GM20000 (cell line): ENCODE data around the gene HGFAC.

Experiments used
- DNase-seq: peaks from one replicate; pipeline ENCODE4 v3.0.0; 2012; ENCODE audit warnings: low spot score
- TF ChIP-seq, protein P1 (sequence below): IDR thresholded peaks from 2 replicates; pipeline ENCODE4 v1.5.1; 2012; ENCODE audit warnings: mild to moderate bottlenecking, control low read depth; ENCODE audit errors: extremely low read depth, missing control alignments

HGFAC gene

DNA sequence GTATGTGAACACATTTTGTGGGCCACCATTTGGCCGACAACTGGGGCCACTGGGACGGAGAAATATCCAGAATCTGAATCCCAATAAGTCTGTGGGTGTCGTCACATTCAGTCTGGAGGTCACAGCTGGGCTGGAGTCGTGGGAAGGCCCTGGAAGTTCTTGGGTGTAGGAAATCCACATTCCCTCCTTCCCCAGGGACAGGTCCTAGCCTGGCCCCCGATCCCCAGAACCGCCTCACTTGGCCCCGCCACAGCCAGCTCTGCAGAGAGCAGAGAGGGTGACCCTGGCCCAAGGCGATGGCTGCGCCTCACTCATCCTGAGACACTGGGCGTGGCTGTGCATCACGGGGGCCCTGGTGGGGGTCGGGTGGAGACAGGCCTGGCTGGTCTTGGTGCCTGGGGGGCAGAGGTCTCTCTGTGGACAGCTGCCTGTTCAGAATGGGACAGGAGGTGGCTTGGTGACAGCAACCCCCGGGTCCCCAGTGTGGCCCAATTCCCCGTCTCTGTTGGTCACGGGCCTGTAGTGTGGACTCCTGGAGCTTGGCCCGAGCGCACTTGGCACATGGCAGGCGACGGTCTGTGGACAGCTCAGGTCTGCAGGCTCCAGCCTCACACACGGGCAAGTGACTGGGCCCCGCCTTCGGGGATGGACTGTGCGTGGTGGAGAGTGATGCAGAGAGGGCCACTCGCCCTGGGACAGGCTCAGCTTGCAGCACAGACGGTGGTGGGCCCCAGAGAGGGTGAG, 37.8 kb downstream of the HGFAC start:
- TF ChIP-seq, protein P1, sequence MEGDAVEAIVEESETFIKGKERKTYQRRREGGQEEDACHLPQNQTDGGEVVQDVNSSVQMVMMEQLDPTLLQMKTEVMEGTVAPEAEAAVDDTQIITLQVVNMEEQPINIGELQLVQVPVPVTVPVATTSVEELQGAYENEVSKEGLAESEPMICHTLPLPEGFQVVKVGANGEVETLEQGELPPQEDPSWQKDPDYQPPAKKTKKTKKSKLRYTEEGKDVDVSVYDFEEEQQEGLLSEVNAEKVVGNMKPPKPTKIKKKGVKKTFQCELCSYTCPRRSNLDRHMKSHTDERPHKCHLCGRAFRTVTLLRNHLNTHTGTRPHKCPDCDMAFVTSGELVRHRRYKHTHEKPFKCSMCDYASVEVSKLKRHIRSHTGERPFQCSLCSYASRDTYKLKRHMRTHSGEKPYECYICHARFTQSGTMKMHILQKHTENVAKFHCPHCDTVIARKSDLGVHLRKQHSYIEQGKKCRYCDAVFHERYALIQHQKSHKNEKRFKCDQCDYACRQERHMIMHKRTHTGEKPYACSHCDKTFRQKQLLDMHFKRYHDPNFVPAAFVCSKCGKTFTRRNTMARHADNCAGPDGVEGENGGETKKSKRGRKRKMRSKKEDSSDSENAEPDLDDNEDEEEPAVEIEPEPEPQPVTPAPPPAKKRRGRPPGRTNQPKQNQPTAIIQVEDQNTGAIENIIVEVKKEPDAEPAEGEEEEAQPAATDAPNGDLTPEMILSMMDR: no peak
- DNase-seq: no peak

DNA sequence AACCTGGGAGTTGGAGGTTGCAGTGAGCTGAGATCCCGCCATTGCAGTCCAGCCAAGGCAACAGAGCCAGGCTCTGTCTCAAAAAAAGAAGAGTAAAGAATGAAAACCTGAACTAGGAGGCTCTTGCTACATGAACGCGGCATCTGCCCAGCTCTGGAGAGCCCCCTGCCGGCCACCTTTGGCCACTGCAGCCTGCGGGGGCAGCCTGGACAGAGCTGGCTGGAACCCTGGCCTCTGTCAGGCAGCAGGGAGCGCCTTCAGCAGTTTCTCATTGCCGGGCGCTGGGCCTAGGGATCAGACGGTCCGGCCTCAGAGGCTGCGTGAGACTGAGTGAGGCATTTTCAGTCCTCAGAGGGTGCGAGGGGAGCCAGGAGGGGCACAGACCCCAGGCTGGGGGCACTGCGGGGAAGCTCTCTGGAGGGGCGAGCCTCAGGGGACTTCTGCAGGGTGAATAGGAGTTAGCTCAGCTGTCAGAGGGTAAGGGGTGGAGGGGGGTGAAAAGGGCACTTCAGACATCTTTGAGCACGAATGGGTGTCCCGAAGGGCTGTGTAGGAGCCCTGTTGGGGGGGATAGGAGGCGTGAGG, 38.9 kb downstream of the HGFAC start:
- peak; percentile 90 for DNase-seq
- TF ChIP-seq, protein P1: peak; percentile 94

DNA sequence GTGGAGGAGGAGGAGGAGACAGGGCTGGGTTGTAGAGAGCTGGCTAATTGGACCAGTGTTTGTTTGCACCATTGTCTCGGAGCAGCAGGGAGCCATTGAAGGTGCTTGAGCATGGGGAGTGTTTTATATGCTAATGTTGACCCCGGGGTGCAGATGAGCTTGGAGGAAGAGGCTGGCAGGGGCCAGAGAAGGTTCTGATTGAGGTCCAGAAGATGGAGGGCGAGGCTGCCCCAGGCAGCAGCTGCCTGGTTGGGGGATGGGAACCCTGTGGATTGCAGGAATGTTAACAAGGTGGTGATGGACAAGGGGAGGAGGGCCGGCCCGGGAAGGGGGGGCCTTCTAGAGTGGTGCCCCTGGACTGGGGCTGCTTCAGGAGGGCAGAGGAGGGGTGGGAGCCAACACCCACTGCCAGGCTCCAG, 39.4 kb downstream of the HGFAC start:
- TF ChIP-seq, protein P1: no peak
- no peak for DNase-seq

DNA sequence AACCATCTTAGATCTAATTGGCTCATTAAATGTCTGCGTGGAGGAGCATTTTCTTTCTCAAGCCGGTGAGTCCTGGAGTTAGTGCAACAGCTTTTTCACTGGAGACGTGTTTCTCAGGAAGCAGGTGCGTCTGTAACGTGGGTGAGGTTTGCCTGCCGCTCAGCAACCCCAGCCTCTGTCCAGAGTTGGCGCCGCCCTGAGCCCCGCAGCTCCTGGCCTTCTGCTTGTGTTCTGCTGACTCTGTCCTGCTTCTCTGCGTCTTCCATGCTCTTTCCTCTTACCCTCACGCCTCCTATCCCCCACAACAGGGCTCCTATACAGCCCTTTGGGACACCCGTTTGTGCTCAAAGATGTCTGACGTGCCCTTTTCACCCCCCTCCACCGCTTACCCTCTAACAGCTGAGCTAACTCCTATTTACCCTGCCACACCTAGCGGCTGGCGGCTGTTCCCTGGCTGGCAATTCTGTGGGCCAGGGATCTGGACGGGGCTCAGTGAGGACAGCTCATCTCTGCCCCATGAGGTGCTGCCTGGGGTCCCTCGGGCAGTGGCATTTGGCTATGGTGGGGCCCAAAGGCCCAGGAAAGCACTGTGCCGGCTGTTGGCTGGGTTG, 40.1 kb downstream of the HGFAC start:
- DNase-seq: no peak
- TF ChIP-seq, protein P1: no peak

DNA sequence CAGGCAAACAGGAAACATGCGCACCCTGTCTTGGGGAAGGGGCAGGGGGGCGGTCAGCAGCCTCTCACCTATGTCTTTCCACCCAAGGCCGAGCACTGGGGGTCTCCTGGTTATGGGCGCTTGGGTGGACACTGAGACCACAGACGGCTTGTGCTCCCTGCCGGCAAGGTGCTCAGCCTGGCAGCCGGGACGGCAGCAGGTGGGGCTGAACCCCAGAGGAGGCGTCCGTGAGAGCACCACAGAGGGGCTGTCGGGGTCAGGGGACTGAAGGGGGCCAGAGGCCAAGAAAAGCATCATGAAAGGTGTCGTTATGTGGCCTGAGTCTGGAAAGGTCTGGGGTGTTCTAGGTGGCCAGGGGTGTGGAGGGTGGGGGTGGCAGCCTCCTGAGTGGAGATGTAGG, 40.9 kb downstream of the HGFAC start:
- DNase-seq: no peak
- TF ChIP-seq, protein P1: no peak

DNA sequence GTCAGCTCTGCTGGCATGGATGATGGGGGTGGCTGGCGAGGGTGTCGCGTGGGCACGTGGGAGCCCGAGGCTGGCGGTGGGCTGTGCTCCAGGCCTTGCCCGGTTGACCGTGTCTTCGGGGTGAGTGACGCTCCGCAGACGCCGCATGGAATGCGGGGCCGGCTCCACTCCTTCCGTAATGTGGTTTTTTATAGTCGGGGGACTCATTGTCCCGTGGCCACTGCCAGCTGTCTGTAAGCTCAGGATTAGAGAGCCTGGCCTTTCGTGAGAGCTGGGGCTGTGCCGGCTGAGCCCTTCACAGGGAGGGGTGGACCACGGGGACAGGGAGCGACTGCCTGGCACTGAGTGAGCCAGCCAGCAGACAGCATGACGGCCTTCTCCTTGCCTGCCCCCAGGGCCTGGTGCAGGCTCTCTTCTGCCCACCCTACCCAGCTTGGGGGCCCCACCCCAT, 41.7 kb downstream of the HGFAC start:
- no peak for DNase-seq
- TF ChIP-seq, protein P1: no peak
